Stimulated activated CD8-positive, alpha-beta memory T cell treated with anti-CD3 and anti-CD28 coated beads, Interleukin-4, amount 100 ng/mL, for 24 hours (primary cell): ENCODE measurements around the gene QSOX2.

ENCODE experiments used
- DNase-seq: peaks from one replicate; pipeline ENCODE4 v3.0.0-alpha.2; 2020; ENCODE audit warnings: low read depth

QSOX2 gene

DNA sequence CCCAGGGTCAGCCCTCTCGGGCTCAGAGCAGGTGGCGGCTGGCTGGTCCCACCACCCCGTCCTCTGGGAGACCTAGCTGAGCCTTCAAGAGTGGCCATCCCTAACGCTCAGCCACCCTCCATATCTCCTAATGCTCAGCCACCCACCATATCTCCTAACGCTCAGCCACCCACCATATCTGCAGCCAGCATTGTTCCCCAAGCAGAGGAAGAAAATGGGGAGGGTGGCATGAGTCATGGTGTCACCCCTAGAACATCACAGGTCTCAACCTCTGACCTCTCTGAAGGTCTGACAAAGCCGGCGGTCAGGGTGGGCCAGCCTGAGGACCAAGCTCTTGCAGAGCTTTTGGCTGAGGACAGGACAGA, 55.4 kb downstream of the QSOX2 start:
- no peak for DNase-seq

DNA sequence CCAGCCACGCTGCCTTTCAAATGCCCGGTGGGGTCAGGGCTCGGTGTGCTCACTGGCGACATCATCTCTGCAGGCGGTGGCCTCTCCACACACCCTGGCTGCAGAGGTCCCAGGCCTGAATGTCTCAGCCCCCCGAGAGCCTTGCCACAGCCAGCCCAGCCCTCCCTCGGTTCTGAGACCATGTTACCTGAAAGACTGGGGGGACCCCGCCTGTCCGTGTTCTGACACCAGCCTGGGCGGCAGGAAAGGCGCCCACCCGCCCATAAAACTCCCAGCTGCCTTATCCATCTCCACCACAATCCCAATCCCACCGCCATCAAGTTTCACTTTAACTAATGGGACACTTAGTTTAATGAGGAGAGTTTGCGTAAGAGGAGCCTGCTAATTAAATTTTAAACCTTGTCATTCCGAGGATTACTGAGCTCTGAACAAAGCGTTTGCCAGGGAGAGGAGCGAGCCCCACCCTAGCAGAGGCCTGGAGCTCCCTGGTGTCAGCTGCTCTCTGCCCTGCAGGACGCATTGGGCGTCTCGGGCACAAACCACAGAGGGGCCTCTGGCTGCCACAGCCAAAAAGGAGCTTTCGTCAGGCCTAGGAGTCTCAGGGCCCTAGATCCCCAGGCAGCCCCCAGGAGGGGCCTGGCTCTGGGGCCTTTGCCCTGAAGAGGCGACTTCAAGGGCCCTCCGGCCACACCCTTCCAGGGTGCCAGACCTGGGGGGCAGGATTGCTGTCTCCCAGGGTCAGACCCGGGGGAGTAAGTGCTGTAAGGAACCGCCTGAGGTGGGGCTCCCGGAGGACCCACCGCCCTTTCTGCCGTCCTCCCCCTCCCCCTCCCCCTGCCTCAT, 56.0 kb downstream of the QSOX2 start:
- DNase-seq = no peak

DNA sequence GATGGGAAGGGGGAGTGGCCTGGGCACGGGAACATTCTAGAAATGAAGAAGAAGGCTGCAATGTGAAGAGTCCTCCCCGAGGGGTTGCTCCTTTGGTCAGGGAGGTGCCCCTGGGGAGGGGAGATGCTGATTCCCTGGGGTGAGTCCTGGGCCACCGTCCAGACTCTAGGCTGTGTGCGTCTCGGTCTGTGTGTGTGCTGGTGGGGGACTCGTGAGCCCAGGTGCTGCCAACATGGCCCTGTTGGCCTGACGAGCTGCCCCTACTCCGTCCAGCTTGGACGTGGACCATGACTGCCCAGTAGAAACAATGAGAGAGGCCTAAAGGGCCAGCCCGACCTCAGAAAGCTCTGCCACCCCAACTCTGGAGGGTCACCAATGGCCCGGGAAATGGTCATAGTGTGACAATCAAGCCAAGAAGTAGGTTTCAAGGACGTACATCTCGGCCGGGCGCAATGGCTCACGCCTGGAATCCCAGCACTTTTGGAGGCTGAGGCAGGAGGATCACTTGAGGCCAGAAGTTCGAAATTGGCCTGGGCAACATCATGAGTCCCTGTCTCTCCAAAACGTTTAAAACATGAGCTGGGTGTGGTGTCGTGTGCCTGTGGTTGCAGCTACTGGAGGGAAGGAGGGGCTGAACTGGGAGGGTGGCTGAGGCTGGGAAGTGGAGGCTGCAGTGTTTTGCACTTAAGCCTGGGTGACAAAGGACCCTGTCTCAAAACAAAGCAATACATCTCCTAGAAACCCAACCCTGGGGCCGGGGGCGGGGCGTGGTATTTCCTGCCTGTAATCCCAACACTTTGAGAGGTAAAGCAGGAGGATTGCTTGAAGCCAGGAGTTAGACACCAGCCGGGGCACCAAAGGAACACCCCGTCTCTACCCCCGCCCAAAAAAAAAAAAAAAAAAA, 57.7 kb downstream of the QSOX2 start:
- no peak for DNase-seq

DNA sequence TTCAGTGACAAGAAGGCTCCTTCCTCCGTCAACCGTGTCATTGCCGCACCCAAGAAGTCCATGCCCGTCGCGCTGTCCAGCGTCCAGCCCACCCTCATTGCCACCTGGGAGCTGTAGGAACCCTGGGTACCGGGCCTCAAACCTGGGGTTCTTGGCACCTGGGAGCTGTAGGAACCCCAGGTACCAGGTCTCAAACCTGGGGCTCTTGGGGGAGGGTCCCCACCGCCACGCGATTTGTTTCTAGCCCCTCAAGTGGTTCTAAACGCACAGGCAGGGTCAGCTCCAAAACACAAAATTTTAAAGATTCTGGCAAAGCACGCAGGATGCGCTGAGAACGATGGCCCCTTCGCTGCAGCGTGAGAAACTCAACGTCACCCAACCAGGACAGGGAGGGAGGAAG, 58.4 kb downstream of the QSOX2 start:
- DNase-seq = no peak

DNA sequence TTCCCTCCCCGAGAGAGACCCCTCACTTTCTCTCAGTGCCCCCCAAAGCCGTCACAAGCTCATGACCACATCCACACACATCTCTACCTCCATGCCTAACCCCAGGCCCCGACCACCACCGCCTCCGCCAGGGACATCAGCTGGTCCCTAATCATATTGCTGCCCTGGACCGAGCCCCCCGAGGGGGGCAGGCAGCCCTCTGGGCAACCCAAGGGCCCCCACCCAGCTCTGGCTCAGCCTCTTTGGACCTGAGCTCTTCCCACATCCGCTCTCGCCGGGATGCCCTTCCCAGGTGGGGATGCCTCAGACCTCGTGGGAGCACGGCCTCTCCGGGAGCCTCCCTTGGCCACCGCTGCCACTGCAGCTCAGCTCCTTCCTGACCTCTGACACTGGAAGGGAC, 59.2 kb downstream of the QSOX2 start:
- no peak for DNase-seq

DNA sequence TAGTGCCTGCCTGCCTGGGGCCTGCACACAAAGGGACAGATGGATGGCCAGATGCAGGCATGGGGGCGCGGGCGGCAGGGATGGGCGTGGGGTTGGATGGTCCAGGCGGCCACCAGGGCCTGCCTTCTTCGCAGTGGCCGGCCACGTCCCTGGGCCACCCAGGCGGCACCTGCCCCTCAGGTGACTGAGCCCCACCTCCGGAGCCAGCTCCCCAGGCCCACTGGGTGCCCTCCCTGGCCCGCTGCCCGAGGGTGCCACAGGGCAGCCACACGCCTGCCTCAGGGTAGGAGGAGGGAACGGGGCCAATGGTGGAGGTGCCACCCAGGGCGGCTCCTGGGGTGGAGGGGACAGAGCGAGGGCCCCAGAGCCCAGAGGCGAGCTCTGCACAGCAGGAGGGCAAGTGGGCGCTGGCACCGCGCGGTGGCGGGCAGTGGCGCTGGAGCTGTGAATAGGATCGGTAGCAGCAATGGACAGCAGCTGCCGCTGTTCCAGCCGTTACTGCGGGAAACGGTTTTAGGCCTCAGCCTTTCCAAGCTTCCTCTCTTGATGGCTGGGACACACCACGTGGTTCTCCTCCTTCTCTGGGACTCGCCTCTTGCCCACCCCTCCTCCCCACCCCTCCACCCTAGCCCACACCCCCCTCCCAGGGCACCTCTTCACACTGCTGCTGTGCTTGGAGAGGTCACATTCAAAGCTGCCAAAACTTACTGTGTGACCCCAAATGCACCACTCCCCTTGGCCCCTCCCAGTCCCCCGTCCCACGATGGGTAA, 59.8 kb downstream of the QSOX2 start:
- DNase-seq = no peak

DNA sequence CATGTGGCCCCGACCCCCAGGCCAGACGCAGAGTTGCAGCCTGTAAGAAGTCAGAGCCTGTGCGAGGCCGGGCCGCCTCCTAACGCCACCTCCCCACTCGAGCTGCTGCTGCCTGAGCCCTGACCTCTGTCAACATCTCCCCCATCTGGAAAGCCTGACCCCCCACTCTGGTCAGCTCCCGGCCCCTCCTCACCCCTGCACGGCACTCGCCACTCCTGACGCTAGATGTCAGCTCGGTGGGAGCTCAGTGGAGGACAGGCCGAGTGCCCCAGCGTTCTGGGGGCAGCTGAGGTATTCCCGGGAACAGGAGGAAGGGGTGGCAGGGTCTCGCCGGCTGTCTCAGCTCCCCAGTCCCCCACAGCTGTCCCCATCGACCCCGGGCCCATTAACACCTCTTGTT, 60.5 kb downstream of the QSOX2 start:
- DNase-seq = no peak

DNA sequence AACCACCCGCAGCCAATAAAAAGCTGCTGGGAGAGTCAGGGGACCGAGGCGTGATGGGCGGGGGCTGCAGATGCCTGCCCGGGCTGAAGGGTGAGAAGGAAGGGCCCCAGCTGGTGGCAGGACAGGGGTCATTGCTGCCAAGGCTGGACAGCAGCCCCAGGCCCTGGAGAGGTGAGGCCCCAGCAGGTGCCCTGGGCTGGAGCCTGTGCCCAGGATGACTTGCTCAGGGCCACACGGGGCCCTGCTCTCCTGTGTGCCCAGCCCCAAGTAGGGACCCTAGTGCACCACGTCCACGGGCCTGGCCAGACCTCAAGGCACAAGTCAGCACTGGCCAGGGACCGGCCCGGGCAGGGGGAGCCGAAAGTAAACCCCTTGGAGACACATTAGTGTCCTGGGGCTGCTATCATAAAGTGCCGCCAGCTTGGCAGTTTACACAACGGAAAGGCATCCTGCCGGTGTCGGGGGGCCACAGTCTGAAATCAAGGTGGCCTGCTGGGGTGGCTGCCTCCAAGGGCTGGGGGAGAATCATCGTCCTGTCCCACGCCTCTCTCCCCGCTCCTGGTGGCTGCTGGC, 62.7 kb downstream of the QSOX2 start:
- DNase-seq = no peak

DNA sequence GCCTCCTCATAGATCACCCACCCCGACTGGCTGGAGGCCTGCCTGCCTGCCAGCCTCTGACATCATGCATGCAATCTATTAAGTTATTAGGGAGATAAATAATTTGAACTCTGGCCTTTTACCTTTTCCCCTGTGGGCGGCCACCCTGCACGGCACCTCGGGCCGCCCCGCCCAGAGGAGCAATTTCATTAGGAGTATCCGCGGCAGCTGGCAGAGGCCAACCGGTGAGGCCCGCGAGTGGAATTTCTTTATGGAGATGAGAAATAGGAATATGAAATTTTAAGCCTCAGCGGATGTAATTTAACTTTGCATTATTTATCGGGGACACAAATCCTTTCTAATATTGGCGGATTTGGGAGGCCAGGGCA, 63.2 kb downstream of the QSOX2 start:
- DNase-seq = no peak

DNA sequence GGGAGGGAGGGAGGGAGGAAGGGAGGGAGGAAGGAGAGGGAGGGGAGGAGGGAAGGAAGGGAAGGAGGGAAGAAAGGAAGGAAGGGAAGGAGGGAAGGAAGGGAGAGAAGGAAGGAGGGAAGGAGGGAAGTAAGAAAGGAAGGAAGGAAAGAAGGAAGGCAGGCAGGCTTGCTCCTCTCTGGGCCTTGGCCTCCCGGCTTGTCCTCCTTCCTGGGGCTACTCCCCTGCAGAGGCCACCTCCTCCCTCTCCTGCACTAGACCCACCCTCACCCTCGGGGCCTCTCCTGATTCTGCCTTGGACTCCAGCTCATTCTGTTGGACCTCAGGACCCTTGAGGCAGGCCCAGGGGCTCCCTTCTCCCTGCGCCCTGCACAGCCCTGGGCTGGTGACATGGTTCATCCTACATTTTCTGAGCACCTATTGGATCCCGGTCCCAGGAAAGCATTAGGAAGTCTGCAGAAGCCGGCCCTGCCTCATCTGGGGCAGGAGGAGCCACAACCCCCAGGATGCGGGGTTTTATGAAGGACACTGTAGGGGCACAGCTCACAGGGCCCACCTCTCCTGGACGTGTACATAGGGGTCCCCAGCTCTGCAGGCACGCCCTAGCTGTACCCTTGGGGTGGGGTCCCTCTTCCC, 63.7 kb downstream of the QSOX2 start:
- no peak for DNase-seq

DNA sequence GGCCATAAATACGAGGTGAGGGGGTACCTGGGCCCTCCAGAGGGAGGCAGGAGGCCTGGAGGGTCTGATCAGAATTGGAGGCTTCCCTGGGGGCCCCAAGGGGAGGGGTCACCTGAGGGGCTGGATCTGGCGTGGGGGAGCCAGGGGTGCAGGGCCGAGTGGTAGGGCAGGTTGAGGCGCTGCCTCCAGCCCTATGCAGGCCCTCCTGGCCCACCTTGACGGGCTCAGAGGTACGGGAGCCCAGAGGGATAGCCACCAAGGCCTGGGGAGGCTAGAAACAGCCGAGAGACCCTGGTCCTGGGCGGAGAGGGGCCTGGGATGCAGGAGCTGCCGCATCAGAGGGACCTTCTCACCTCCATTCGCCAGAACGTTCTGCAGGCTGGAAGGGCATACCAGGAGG, 65.0 kb downstream of the QSOX2 start:
- no peak for DNase-seq

DNA sequence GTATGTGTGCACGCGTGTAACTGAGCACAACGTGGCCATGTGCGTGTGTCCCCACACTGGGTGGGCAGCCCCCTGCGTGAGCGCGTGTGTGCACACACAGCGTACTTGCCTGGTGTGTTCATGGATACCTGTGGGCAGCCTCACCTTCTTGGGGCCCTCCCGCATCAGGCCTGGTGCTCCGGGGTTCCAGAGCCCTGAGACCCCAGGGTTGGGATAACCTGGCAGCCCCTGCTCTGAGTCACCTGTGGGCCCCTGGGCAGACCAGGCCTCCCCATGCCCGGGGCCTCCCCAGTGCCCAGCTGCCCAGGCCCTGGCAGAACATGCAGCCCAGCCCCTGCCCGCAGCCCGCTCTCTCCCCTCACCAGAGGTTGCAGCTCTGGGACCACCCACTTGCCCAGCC, 65.9 kb downstream of the QSOX2 start:
- DNase-seq = no peak

DNA sequence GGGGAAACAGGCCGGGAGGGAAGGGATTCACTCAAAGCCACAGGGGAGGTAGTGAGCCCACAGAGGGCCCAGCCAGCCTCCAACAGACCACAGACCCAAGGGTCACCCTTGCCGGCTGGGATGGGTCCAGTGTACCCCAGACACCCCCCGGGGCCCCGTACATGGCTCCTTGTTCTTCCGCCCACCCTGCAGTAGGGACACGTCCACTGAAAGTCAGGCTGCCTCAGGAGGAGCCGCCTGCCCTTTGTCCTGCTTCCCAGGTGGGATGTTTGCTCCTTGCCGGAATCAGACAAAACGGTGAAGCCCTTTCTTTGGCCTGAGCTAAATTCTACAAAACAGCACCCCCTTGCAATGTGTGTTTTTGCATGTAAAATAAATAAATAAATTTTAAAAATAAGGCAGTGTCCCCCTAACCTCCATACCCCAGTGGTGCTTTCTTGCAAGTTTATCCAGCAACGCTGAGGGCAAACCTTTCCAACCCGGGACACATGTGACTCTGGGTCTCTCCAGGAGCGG, 66.5 kb downstream of the QSOX2 start:
- DNase-seq = no peak

DNA sequence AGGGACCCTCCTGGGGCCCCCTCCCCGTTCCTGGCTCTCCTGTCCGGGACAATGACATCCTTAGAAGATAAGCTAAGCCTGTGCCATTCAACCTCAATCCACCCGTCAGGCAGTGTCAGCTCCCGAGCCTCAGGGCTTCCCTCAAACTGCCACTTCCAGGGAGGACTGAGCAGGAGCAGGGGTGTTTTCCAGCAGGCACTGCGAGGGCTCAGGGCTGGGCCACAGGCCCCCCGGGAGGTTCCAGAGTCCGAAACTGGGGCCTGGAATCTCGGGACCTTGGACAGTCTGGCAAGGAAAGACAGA, 66.9 kb downstream of the QSOX2 start:
- DNase-seq = no peak

DNA sequence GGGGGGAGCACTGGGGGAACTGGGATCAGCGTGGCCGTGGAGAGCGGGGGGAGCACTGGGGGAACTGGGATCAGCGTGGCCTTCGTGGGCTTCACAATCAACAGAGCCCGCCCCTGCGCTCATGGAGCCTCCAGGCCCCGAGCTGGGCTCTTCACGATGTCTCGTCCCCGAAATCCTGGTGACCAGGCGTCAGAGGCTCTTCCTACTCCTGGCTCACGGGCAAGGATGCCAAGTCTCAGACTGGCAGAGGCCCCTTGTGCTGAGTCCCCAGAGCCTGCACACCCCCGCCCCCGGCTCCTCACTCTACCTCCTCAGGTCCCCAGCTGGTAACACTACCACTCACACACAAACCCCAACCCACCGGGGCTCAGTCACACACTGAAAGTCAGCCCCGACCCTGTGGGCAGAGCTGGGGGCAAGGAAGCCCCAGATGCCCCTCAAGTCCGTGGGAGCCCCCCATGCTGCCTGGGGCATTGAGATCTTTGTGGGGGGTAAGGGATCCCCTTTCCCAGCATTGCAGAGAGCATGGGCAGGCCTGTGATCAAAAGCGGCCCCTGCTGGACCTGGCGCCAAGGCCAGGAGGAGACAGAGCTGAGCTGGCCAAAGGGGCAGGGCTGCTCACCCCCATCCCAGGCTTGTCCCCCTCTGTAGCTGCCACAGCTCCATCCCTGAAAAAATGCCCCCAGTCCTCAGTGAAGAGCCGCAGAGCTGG, 67.4 kb downstream of the QSOX2 start:
- DNase-seq = no peak

DNA sequence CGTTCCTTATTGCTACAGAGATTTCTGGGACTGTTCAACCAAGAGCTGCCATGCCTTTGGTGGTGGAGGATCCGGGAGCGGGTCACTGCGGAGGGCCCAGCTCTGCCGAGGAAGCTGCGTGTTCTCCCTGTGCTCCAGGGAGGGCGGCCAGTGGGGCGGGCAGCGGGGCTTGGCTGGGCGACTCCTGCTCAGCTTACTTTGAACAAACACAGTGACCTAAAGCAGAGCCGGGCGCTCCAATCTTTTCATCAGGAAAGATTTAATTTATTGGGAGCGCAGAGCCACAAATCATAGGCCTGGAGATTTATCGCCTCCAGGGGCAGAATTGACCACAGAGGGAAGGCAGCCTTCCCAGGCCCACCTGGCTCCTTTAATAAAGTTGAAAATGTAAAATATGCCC, 68.4 kb downstream of the QSOX2 start:
- DNase-seq = no peak

DNA sequence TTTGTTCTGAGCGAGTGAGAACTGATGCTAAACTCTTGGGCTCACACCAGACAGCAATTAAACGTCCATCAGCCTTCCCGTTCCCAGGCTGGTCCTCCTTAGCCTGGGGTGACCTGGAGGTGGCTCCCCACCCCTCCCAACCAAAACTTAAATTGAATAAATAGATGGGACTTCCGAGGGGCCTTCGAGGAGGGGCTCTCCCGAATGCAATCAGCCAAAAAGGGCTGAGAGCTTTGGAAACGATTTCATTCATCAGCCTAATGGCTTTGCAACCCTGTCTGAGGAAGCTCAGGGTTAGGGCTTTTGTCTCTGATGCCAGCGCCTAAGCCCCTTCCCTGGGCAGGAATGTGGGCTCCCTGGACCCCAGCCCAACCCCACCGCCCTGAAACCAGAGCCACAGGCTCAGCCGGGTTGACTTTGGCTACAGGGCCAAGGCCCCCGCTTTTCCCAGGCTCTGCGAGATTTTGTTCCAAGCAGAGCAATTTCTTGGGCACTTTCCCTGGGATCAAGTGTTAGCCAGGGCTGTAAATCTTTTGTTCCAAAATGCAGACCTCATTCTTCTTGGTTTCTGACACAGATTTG, 69.9 kb downstream of the QSOX2 start:
- DNase-seq = no peak

DNA sequence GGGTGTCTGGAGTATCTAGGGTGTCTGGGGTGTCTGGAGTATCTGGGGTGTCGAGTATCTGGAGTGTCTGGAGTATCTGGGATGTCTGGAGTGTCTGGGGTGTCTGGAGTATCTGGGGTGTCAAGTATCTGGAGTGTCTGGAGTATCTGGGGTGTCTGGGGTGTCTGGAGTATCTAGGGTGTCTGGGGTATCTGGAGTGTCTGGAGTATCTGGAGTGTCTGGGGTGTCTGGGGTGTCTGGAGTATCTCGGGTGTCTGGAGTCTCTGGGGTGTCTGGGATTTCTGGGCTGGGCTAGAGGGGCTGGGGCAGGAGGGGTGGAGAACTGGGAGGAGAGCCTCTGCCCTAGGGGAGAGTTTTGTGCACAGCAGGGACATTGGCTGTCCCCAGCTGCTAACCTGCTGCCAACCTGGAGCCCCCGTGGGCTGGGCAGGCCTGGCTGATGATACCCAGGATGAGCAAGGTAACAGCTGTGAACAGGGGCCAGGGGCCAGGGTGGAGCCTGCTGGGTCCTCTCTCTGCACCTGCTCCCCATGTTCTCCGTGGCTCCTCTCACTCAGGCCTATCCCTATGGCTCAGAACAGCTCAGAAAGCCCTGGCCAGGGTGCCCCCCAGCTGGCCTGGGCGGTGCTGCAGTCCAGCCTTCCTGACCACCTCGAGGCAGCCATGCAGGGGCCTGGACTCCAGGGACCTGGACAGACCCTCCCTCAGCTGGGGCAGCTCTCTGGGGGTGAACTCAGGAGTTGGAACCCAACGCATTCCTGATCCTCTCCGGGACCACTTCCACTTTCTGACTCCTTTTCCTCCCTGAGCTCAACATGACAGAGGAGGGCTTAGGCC, 70.6 kb downstream of the QSOX2 start:
- DNase-seq = no peak

DNA sequence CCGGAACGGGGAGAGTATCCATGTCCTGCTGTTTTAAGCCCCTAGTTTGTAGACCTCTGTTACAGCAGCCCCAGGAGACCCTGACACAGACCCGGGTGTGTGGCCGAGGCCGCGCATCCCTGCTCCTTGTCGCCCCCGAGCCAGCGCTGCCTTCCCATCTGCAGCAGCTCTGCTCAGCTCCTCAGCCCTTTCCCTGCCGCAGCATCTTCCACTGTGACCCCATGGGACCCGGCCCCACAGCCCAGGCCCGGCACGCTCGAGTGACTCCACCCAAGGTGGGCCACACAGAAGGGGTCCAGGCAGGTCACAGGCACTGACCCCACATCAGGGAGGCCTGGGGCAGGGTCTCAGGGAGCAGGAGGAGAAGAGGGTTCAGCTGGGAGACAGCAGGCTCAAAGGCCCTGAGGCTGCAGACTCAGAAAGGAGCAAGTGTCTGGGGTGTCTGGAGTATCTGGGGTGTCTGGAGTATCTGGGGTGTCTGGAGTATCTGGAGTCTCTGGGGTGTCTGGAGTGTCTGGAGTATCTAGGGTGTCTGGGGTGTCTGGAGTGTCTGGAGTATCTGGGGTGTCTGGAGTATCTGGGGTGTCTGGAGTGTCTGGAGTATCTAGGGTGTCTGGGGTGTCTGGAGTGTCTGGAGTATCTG, 71.8 kb downstream of the QSOX2 start:
- no peak for DNase-seq
